OCI-LY3 (cell line): ENCODE measurements around the gene CAPN15.

Source experiments
- H2AFZ ChIP-seq: fragments of 200-600, 300-600 bp; shearing (Covaris generic); 2 replicates; pipeline ENCODE4 v1.6.0; 2014; ENCODE audit warnings: antibody characterized with exemption, low read depth, low read length
- H3K27ac ChIP-seq: fragments of 200-600, 300-600 bp; sonication (generic); 2 replicates; pipeline ENCODE4 v1.5.1; 2014; ENCODE audit warnings: mild to moderate bottlenecking, low read length, moderate library complexity, mixed read lengths
- H3K27me3 ChIP-seq: fragments of 200-600, 300-600 bp; sonication (generic); 2 replicates; pipeline ENCODE4 v1.6.1; 2014; ENCODE audit warnings: low read depth, low read length, mixed read lengths
- H3K36me3 ChIP-seq: fragments of 200-600, 300-600 bp; sonication (generic); replicated peaks from 2 replicates; pipeline ENCODE3; 2014; ENCODE audit warnings: low read depth, low read length, mixed read lengths
- H3K4me1 ChIP-seq: fragments of 300-600, 200-600 bp; sonication (generic); 2 replicates; pipeline ENCODE4 v1.6.1; 2014; ENCODE audit warnings: low read length, mixed read lengths
- H3K4me2 ChIP-seq: fragments of 200-600, 300-600 bp; sonication (generic); 2 replicates; pipeline ENCODE4 v1.6.1; 2014; ENCODE audit warnings: low read length, mixed read lengths
- H3K4me3 ChIP-seq: fragments of 300-600, 200-600 bp; sonication (generic); 2 replicates; pipeline ENCODE4 v1.5.1; 2014; ENCODE audit warnings: antibody characterized with exemption, mild to moderate bottlenecking, low read length, moderate library complexity
- H3K79me2 ChIP-seq: fragments of 300-600, 200-600 bp; shearing (Covaris generic); 2 replicates; pipeline ENCODE4 v1.6.1; 2014; ENCODE audit warnings: mild to moderate bottlenecking, low read length, mixed read lengths
- H3K9ac ChIP-seq: fragments of 300-600, 200-600 bp; shearing (Covaris generic); 2 replicates; pipeline ENCODE4 v1.6.0; 2014; ENCODE audit warnings: mild to moderate bottlenecking, low read length, moderate library complexity
- H3K9me3 ChIP-seq: fragments of 200-600, 300-600 bp; shearing (Covaris generic); 2 replicates; pipeline ENCODE4 v1.6.1; 2014; ENCODE audit warnings: low read length, mixed read lengths; ENCODE audit not compliant: insufficient read depth
- H4K20me1 ChIP-seq: fragments of 200-600, 300-600 bp; sonication (generic); 2 replicates; pipeline ENCODE4 v1.6.1; 2016; ENCODE audit warnings: low read length, mixed read lengths; ENCODE audit not compliant: insufficient read depth
- EZH2phosphoT487 ChIP-seq: fragments of 200-600 bp; shearing (Covaris generic); IDR thresholded peaks from 2 replicates; pipeline ENCODE4 v1.6.1; 2018; ENCODE audit warnings: antibody characterized with exemption, mixed run types, low read depth
- TF ChIP-seq, protein P1 (sequence below): fragments of 200-600, 300-600 bp; sonication (generic); IDR thresholded peaks from 2 replicates; pipeline ENCODE4 v1.5.1; 2014; ENCODE audit warnings: antibody characterized with exemption, low read length, low read depth

The CAPN15 gene

DNA sequence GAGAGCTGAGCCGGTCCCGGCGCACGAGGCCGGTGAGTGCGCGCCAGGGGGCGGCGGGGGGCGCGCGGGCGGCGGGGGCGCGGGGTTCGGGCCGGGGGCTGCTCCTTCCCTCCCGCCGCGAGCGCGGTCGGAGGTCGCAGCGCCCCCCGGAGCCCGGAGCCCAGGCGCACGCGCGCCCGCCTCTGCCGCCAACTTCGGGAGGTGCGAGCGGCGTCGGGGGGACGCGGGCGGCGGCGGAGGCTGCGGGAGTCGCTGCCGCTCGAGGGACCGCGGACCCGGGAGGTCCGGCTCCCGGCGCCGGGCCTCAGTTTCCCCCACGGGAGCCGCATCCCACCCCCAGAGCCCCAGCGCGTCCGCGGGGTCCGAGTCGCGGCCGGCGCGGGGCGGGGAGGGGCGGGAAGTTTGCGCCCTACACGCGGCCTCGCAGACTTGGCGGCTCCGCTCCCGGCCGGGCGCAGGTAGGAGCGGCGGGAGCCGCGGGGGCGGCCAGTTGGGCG, 32.7 kb downstream of the CAPN15 start, which contains the start of gene PRR35:
TSS of gene PRR35 (plus strand) at position 191 of the 497 bp plus-strand sequence. CDS start 2,901 bp downstream, outside the sequence.
- H3K36me3 ChIP-seq, result no peaks in the 10 kb centered on the region
- H3K9me3 ChIP-seq, result no peaks in the 10 kb centered on the region
- no peak within 1 kb of the TSS for H3K4me3 ChIP-seq
- H3K27ac ChIP-seq, result no peak within 1 kb of the TSS
- TF ChIP-seq EZH2phosphoT487, result no peak
- TF ChIP-seq, protein P1, sequence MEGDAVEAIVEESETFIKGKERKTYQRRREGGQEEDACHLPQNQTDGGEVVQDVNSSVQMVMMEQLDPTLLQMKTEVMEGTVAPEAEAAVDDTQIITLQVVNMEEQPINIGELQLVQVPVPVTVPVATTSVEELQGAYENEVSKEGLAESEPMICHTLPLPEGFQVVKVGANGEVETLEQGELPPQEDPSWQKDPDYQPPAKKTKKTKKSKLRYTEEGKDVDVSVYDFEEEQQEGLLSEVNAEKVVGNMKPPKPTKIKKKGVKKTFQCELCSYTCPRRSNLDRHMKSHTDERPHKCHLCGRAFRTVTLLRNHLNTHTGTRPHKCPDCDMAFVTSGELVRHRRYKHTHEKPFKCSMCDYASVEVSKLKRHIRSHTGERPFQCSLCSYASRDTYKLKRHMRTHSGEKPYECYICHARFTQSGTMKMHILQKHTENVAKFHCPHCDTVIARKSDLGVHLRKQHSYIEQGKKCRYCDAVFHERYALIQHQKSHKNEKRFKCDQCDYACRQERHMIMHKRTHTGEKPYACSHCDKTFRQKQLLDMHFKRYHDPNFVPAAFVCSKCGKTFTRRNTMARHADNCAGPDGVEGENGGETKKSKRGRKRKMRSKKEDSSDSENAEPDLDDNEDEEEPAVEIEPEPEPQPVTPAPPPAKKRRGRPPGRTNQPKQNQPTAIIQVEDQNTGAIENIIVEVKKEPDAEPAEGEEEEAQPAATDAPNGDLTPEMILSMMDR, result no peak
- no peaks in the 10 kb centered on the region for H4K20me1 ChIP-seq
- no peaks in the 10 kb centered on the region for H3K27me3 ChIP-seq
- no peaks in the 10 kb centered on the region for H3K4me1 ChIP-seq
- no peak within 1 kb of the TSS for H3K4me2 ChIP-seq
- no peak within 1 kb of the TSS for H2AFZ ChIP-seq
- H3K9ac ChIP-seq, result no peak within 1 kb of the TSS
- H3K79me2 ChIP-seq, result no peaks in the 10 kb centered on the region

DNA sequence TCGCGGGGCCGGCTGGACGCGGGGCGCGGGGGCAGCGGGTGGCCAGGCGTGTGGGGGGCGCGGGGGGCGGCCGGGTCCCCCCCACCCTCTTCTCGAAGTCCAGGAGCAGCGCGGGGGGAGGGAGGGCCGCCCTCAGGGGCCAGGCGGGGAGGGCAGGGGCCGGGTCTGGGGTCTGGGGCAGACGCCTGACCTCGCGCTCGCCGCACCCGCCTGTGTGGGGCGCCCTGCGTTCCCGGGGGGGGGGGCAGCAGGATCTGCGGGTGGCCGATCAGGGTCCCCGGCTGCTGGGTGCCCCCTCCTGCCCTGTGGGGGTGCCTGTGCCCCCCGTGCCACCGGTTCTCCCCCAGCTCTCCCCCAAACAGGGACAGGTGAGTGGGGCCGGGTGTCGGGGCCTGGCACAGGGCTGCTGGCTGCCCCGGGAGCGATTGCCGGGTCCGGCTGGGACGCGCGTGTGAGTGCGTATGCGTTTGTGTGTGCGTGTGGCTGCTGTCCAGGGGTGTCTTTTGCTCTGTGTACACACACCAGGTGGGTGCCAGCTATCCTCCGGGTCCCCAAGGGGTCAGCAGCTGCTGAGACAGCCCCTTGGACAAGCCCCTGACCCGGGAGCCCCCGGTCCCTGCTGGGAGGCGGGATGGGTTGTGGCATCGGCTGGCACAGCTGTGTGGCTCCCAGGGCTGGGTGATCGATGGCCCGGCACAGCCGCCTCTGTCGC, 33.3 kb downstream of the CAPN15 start:
- H3K4me1 ChIP-seq, result peaks cover 2% of the 10 kb centered on the region
- no peaks in the 10 kb centered on the region for H3K36me3 ChIP-seq
- H3K9me3 ChIP-seq, result no peaks in the 10 kb centered on the region
- no peak overlapping the region for H2AFZ ChIP-seq
- H3K4me3 ChIP-seq, result no peak overlapping the region
- TF ChIP-seq EZH2phosphoT487, result no peak
- TF ChIP-seq, protein P1, result no peak
- H3K9ac ChIP-seq, result no peak overlapping the region
- no peaks in the 10 kb centered on the region for H3K79me2 ChIP-seq
- H4K20me1 ChIP-seq, result no peaks in the 10 kb centered on the region
- no peak overlapping the region for H3K4me2 ChIP-seq
- H3K27me3 ChIP-seq, result no peaks in the 10 kb centered on the region
- H3K27ac ChIP-seq, result no peak overlapping the region

DNA sequence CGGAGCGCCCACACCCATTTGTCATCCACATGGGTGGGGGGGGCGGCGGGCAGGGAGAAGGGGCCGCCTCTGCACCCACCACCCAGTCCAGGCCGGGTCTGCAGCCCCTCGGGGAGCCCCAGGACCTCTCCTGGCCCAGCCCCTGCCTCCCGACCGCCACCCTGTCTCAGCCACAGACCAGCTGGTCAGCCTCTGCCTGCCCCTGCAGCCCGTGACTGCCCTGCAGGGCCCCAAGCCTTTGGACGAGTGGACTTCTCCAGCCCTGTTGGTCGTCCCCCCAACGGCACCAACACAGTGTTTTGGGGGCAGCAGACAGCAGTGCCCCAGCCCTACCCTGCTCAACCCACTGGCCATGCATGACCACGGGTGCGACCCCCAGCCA, 33.9 kb downstream of the CAPN15 start:
- H3K79me2 ChIP-seq, result no peaks in the 10 kb centered on the region
- H3K27ac ChIP-seq, result no peak overlapping the region
- H3K27me3 ChIP-seq, result no peaks in the 10 kb centered on the region
- TF ChIP-seq, protein P1, result no peak
- no peak for TF ChIP-seq EZH2phosphoT487
- no peaks in the 10 kb centered on the region for H3K36me3 ChIP-seq
- no peak overlapping the region for H3K4me3 ChIP-seq
- no peaks in the 10 kb centered on the region for H4K20me1 ChIP-seq
- no peaks in the 10 kb centered on the region for H3K9me3 ChIP-seq
- H3K9ac ChIP-seq, result no peak overlapping the region
- peaks cover 8% of the 10 kb centered on the region for H3K4me1 ChIP-seq
- H2AFZ ChIP-seq, result no peak overlapping the region
- no peak overlapping the region for H3K4me2 ChIP-seq

DNA sequence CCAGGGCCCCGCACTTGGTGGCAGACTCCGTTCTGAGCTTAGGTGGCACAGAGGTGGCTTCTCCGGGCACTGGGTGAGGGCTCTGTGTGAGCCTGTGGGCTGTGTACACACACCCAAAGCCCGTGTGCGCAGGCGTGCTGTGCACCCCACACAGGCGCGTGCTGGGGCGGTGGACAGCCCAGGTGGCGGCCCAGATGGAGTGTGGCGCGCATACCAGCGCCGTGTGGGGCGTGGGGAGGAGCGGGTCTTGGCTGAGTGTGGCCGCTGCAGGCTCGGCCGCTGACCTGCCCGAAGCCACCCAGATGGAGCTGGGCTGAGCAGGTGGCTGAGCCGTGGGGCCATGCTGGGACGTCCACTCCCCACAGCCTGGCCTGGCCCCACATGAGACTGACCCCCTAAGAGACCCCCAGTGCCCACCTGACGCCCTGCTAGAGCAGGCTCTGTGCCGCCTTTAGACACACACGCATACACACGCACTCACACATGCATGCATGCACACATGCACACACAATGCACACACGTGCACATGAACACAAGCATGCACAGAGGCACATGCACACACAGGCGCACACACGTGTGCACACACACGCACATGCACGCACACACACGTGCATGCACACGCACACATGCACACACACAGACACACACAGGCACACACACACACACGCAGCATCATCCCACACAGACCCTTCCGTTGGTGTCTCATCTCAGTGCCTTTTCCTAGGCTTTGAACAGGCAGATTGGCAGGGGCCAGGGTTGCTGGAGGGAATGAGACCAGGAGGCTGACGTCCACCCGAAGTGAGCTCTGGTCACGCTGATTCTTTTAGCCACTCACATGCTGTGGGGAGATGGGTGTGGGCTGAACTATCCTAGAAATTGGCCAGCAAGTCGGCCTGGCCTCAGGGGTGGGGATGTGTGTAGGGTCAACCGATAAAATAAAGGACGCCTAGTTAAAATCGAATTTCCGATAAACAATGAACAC, 34.7 kb downstream of the CAPN15 start:
- Histone ChIP-seq H3K9me3 (no peaks in the 10 kb centered on the region), H3K9ac (no peak overlapping the region), H4K20me1 (no peaks in the 10 kb centered on the region), H3K27ac (no peak overlapping the region), H2AFZ (no peak overlapping the region), H3K4me2 (no peak overlapping the region), H3K36me3 (no peaks in the 10 kb centered on the region), H3K27me3 (no peaks in the 10 kb centered on the region), H3K4me3 (no peak overlapping the region), H3K79me2 (no peaks in the 10 kb centered on the region), H3K4me1 (peaks cover 15% of the 10 kb centered on the region)
- TF ChIP-seq, protein P1, result no peak
- TF ChIP-seq EZH2phosphoT487, result no peak
